ENCODE data around the gene RAE1.

DNA sequence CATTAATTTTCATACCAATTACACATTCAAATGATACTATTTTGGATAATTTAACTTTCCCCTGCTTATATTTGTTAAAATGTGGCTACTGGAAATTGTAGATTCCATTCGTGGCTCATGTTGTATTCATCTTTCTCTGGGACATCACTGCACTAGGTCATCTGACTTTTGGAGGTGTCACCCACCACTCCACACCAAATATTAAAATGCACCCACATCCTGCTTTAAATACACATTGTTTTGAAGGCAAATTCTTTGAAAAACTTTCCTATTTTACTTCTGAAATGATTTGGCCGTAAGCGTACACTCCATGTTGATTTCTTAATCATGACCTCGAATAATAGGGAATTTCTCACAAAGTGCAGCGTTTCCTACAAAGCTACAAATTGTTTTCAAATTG is 31.5 kb downstream of the RAE1 start:
- TF ChIP-seq, protein P1, sequence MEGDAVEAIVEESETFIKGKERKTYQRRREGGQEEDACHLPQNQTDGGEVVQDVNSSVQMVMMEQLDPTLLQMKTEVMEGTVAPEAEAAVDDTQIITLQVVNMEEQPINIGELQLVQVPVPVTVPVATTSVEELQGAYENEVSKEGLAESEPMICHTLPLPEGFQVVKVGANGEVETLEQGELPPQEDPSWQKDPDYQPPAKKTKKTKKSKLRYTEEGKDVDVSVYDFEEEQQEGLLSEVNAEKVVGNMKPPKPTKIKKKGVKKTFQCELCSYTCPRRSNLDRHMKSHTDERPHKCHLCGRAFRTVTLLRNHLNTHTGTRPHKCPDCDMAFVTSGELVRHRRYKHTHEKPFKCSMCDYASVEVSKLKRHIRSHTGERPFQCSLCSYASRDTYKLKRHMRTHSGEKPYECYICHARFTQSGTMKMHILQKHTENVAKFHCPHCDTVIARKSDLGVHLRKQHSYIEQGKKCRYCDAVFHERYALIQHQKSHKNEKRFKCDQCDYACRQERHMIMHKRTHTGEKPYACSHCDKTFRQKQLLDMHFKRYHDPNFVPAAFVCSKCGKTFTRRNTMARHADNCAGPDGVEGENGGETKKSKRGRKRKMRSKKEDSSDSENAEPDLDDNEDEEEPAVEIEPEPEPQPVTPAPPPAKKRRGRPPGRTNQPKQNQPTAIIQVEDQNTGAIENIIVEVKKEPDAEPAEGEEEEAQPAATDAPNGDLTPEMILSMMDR (conservative IDR thresholded peaks at IDR 0.05; ENCODE audit: low read depth in 2 of 2) = no peak
- TF ChIP-seq EZH2phosphoT487 (IDR thresholded peaks at IDR 0.05; ENCODE audit: unreplicated experiment) (no peak), POLR2AphosphoS5 (IDR thresholded peaks at IDR 0.05; ENCODE audit: low read depth) (no peak), NANOG (IDR thresholded peaks at IDR 0.05; ENCODE audit: borderline replicate concordance) (no peak), JUNB (IDR thresholded peaks at IDR 0.05; ENCODE audit: unreplicated experiment) (no peak)
